ENCODE results near the gene PHF21B.
"Not testable (repeated sequence)": the region's sequence is repeated elsewhere in the genome, so short reads cannot be mapped to it uniquely, and the experiment has no call there.

Gene PHF21B

GRCh38 chr22:44913198-44913983, 96.4 kb downstream of the PHF21B start:
- ATAC-seq (ENCODE audit: low read depth) = no peak
- H3K4me3 Mint-ChIP-seq = no peak overlapping the region
- no peak for DNase-seq (ENCODE audit: low spot score in 2 of 2)
- H3K9me3 Mint-ChIP-seq = peaks cover 12% of the 10 kb centered on the region
- peaks cover 2% of the 10 kb centered on the region for H3K36me3 Mint-ChIP-seq
- no peak overlapping the region for H3K27ac Mint-ChIP-seq
- peaks cover 16% of the 10 kb centered on the region for H3K27me3 Mint-ChIP-seq
- no peaks in the 10 kb centered on the region for H3K4me1 Mint-ChIP-seq

- no peak overlapping the region for H3K4me3 Mint-ChIP-seq
- H3K27ac Mint-ChIP-seq = no peak overlapping the region
- peaks cover 18% of the 10 kb centered on the region for H3K9me3 Mint-ChIP-seq
Observed at GRCh38 chr22:44909241-44909640, 100.6 kb downstream of the PHF21B start.

GRCh38 chr22:44907765-44908737, 101.8 kb downstream of the PHF21B start:
- Mint-ChIP-seq H3K27me3 (peaks cover 24% of the 10 kb centered on the region), H3K36me3 (peaks cover 6% of the 10 kb centered on the region)

More at GRCh38 chr22:44909241-44909640, 100.6 kb downstream of the PHF21B start:
- peaks cover 24% of the 10 kb centered on the region for H3K27me3 Mint-ChIP-seq
- ATAC-seq (ENCODE audit: low read depth) (no peak), DNase-seq (ENCODE audit: low spot score in 2 of 2) (no peak)
- no peaks in the 10 kb centered on the region for H3K4me1 Mint-ChIP-seq
- peaks cover 6% of the 10 kb centered on the region for H3K36me3 Mint-ChIP-seq

GRCh38 chr22:44906999-44907644, 102.7 kb downstream of the PHF21B start:
- no peak for DNase-seq (ENCODE audit: low spot score in 2 of 2)
- H3K27me3 Mint-ChIP-seq = peaks cover 27% of the 10 kb centered on the region
- H3K36me3 Mint-ChIP-seq = peaks cover 6% of the 10 kb centered on the region
- H3K9me3 Mint-ChIP-seq = peaks cover 23% of the 10 kb centered on the region
- no peak overlapping the region for H3K27ac Mint-ChIP-seq
- no peaks in the 10 kb centered on the region for H3K4me1 Mint-ChIP-seq
- no peak overlapping the region for H3K4me3 Mint-ChIP-seq
- ATAC-seq (ENCODE audit: low read depth) = no peak

More at GRCh38 chr22:44907765-44908737, 101.8 kb downstream of the PHF21B start:
- DNase-seq (ENCODE audit: low spot score in 2 of 2) = no peak
- H3K9me3 Mint-ChIP-seq = peaks cover 19% of the 10 kb centered on the region
- H3K4me3 Mint-ChIP-seq = no peak overlapping the region
- no peaks in the 10 kb centered on the region for H3K4me1 Mint-ChIP-seq
- H3K27ac Mint-ChIP-seq = no peak overlapping the region
- ATAC-seq (ENCODE audit: low read depth) = no peak

- Mint-ChIP-seq H3K9me3 (peaks cover 22% of the 10 kb centered on the region), H3K27ac (no peak overlapping the region), H3K4me3 (no peak overlapping the region), H3K4me1 (no peaks in the 10 kb centered on the region), H3K27me3 (peaks cover 25% of the 10 kb centered on the region), H3K36me3 (peaks cover 6% of the 10 kb centered on the region)
- ATAC-seq (ENCODE audit: low read depth) (no peak), DNase-seq (ENCODE audit: low spot score in 2 of 2) (no peak)
Observed at GRCh38 chr22:44906248-44906936, 103.4 kb downstream of the PHF21B start.

- not testable (repeated sequence) for H3K27ac Mint-ChIP-seq; DNase-seq (ENCODE audit: low spot score in 2 of 2); H3K4me3 Mint-ChIP-seq; ATAC-seq (ENCODE audit: low read depth); H3K4me1 Mint-ChIP-seq; H3K36me3 Mint-ChIP-seq
- peaks cover 19% of the 10 kb centered on the region for H3K27me3 Mint-ChIP-seq
- H3K9me3 Mint-ChIP-seq = peaks cover 11% of the 10 kb centered on the region
Observed at GRCh38 chr22:44904492-44905152, 105.2 kb downstream of the PHF21B start.

GRCh38 chr22:44903164-44903563, 106.6 kb downstream of the PHF21B start:
- not testable (repeated sequence) for H3K4me3 Mint-ChIP-seq; ATAC-seq (ENCODE audit: low read depth); H3K27ac Mint-ChIP-seq; DNase-seq (ENCODE audit: low spot score in 2 of 2); H3K36me3 Mint-ChIP-seq; H3K4me1 Mint-ChIP-seq
- peaks cover 11% of the 10 kb centered on the region for H3K9me3 Mint-ChIP-seq
- H3K27me3 Mint-ChIP-seq = peaks cover 15% of the 10 kb centered on the region

GRCh38 chr22:44901301-44901700, 108.5 kb downstream of the PHF21B start:
- no peak for DNase-seq (ENCODE audit: low spot score in 2 of 2)
- Mint-ChIP-seq H3K9me3 (peaks cover 11% of the 10 kb centered on the region), H3K27me3 (peaks cover 12% of the 10 kb centered on the region), H3K4me3 (no peak overlapping the region), H3K36me3 (peaks cover 4% of the 10 kb centered on the region), H3K27ac (no peak overlapping the region), H3K4me1 (no peaks in the 10 kb centered on the region)
- no peak for ATAC-seq (ENCODE audit: low read depth)

- peaks cover 4% of the 10 kb centered on the region for H3K27me3 Mint-ChIP-seq
- no peaks in the 10 kb centered on the region for H3K4me1 Mint-ChIP-seq
- no peak for DNase-seq (ENCODE audit: low spot score in 2 of 2)
- H3K27ac Mint-ChIP-seq = no peak overlapping the region
- H3K36me3 Mint-ChIP-seq = no peaks in the 10 kb centered on the region
- H3K4me3 Mint-ChIP-seq = no peak overlapping the region
- H3K9me3 Mint-ChIP-seq = peaks cover 5% of the 10 kb centered on the region
- no peak for ATAC-seq (ENCODE audit: low read depth)
Observed at GRCh38 chr22:44898236-44898635, 111.6 kb downstream of the PHF21B start.

- H3K4me1 Mint-ChIP-seq = no peaks in the 10 kb centered on the region
- no peak for ATAC-seq (ENCODE audit: low read depth)
- no peak for DNase-seq (ENCODE audit: low spot score in 2 of 2)
- H3K4me3 Mint-ChIP-seq = no peak overlapping the region
- no peak overlapping the region for H3K27ac Mint-ChIP-seq
- H3K27me3 Mint-ChIP-seq = peaks cover 2% of the 10 kb centered on the region
- H3K9me3 Mint-ChIP-seq = no peaks in the 10 kb centered on the region
- no peaks in the 10 kb centered on the region for H3K36me3 Mint-ChIP-seq
Observed at GRCh38 chr22:44895296-44896055, 114.3 kb downstream of the PHF21B start.

- H3K27me3 Mint-ChIP-seq = peaks cover 2% of the 10 kb centered on the region
- no peak overlapping the region for H3K4me3 Mint-ChIP-seq
- no peaks in the 10 kb centered on the region for H3K36me3 Mint-ChIP-seq
- no peaks in the 10 kb centered on the region for H3K4me1 Mint-ChIP-seq
- ATAC-seq (ENCODE audit: low read depth) = no peak
- H3K27ac Mint-ChIP-seq = no peak overlapping the region
- H3K9me3 Mint-ChIP-seq = no peaks in the 10 kb centered on the region
- DNase-seq (ENCODE audit: low spot score in 2 of 2) = no peak
Observed at GRCh38 chr22:44894782-44895181, 115.0 kb downstream of the PHF21B start.

- no peaks in the 10 kb centered on the region for H3K4me1 Mint-ChIP-seq
- H3K9me3 Mint-ChIP-seq = no peaks in the 10 kb centered on the region
- ATAC-seq (ENCODE audit: low read depth) (no peak), DNase-seq (ENCODE audit: low spot score in 2 of 2) (no peak)
- no peak overlapping the region for H3K4me3 Mint-ChIP-seq
- H3K27me3 Mint-ChIP-seq = peaks cover 2% of the 10 kb centered on the region
- H3K36me3 Mint-ChIP-seq = no peaks in the 10 kb centered on the region
- no peak overlapping the region for H3K27ac Mint-ChIP-seq
Observed at GRCh38 chr22:44894321-44894720, 115.5 kb downstream of the PHF21B start.
